HEK293T (cell line): ENCODE results near the gene KRT32.

Source experiments
- BHLHE40 ChIP-seq: fragments of 450-650 bp; IDR thresholded peaks from 2 replicates; pipeline ENCODE4 v1.6.1; 2016; ENCODE audit warnings: mild to moderate bottlenecking, moderate library complexity, borderline replicate concordance
- CTBP1 ChIP-seq: fragments of 450-650 bp; IDR thresholded peaks from 2 replicates; pipeline ENCODE4 v1.6.1; 2016; ENCODE audit warnings: borderline replicate concordance
- ELF4 ChIP-seq: fragments of 450-650 bp; IDR thresholded peaks from 2 replicates; pipeline ENCODE4 v1.6.1; 2017; ENCODE audit warnings: antibody characterized with exemption
- FOXA1 ChIP-seq: fragments of 450-650 bp; IDR thresholded peaks from 2 replicates; pipeline ENCODE4 v1.6.1; 2016; ENCODE audit warnings: mild to moderate bottlenecking
- FOXK2 ChIP-seq: fragments of 450-650 bp; IDR thresholded peaks from 2 replicates; pipeline ENCODE4 v1.6.1; 2016; ENCODE audit warnings: mild to moderate bottlenecking
- FOXM1 ChIP-seq: fragments of 450-650 bp; IDR thresholded peaks from 2 replicates; pipeline ENCODE4 v1.6.1; 2017; ENCODE audit warnings: mild to moderate bottlenecking, borderline replicate concordance
- HDGF ChIP-seq: fragments of 450-650 bp; IDR thresholded peaks from 2 replicates; pipeline ENCODE4 v1.6.1; 2017; ENCODE audit warnings: antibody characterized with exemption, borderline replicate concordance
- L3MBTL2 ChIP-seq: fragments of 450-650 bp; conservative IDR thresholded peaks from 2 replicates; pipeline ENCODE4 v1.6.1; 2016; ENCODE audit warnings: mild to moderate bottlenecking
- NFRKB ChIP-seq: fragments of 450-650 bp; IDR thresholded peaks from 2 replicates; pipeline ENCODE4 v1.6.1; 2016; ENCODE audit warnings: mild to moderate bottlenecking, moderate library complexity
- SP1 ChIP-seq: fragments of 450-650 bp; IDR thresholded peaks from 2 replicates; pipeline ENCODE4 v1.6.1; 2017
- SUZ12 ChIP-seq: fragments of 450-650 bp; IDR thresholded peaks from 2 replicates; pipeline ENCODE4 v1.6.1; 2016; ENCODE audit warnings: mild to moderate bottlenecking
- TARDBP ChIP-seq: fragments of 450-650 bp; IDR thresholded peaks from 2 replicates; pipeline ENCODE4 v1.6.1; 2016

DNA sequence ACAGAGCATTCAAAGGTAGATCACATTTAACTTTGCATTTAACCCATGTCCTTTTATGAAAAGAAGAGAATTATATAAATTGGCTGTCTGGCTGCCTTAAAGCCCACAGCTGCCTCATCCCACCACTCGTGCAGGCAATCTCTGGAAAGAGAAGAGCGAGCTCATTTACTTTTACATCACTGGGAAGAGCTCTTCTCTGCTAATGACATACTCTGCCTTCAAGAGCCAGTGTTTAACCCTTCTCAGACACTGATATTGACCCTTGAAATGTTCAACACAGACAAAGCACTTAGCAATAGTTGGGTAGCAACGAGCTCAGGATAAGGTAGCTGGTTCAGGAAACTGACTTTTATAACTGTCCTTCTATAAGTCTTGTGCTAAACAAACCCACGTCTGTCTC is 33.2 kb downstream of the KRT32 start:
- no peak for TF ChIP-seq BHLHE40
- TF ChIP-seq SUZ12: no peak
- TF ChIP-seq SP1: no peak
- TF ChIP-seq FOXA1: no peak
- no peak for TF ChIP-seq HDGF
- no peak for TF ChIP-seq CTBP1
- no peak for TF ChIP-seq TARDBP
- TF ChIP-seq ELF4: no peak
- no peak for TF ChIP-seq NFRKB
- TF ChIP-seq L3MBTL2: no peak
- TF ChIP-seq FOXM1: no peak
- TF ChIP-seq FOXK2: no peak
